ENCODE results near the gene PLCB4. TPM values are rescaled to one million over a fixed set of nuclear protein-coding genes. Genes with fewer than 3 reads are reported as not detected.

The PLCB4 gene
- total and polyA plus RNA-seq, 7 donors: 9.7 to 21.0 (median 12.4) TPM

DNA sequence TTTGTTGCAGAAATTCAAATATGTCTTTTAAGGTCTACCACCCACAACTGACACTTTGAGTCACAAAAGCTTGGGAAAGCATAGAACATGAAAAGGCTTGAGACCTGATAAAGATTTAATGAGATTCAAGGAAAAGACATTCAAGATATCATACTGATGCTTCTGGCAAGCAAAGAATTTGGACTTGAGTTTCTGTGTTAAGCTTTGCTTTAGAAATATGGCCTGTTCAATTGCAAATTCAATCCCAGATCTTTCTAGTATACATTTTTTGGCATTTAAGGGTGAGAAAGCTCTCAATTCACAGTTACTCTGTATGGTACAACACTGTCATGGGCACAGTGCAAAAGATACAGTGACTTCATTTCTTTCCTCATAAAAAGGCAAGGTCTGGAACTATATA, 406.6 kb downstream of the PLCB4 start:
- DNase-seq: no peak
- H3K4me1 ChIP-seq: no peaks in the 10 kb centered on the region
- H3K36me3 ChIP-seq: peaks cover 0 to 18% (median 0%) of the 10 kb centered on the region in 4 donors
- no peak overlapping the region for H3K4me3 ChIP-seq
- intact Hi-C loops (cut with DNase I): no loop called here
- no peaks in the 10 kb centered on the region for H3K9me3 ChIP-seq
- no peaks in the 10 kb centered on the region for H3K27me3 ChIP-seq
- no peak overlapping the region for H3K27ac ChIP-seq
- no peak for TF ChIP-seq POLR2AphosphoS5 (IDR thresholded peaks at IDR 0.05)
- TF ChIP-seq POLR2A (IDR thresholded peaks at IDR 0.05): no peak
- TF ChIP-seq, protein P1, sequence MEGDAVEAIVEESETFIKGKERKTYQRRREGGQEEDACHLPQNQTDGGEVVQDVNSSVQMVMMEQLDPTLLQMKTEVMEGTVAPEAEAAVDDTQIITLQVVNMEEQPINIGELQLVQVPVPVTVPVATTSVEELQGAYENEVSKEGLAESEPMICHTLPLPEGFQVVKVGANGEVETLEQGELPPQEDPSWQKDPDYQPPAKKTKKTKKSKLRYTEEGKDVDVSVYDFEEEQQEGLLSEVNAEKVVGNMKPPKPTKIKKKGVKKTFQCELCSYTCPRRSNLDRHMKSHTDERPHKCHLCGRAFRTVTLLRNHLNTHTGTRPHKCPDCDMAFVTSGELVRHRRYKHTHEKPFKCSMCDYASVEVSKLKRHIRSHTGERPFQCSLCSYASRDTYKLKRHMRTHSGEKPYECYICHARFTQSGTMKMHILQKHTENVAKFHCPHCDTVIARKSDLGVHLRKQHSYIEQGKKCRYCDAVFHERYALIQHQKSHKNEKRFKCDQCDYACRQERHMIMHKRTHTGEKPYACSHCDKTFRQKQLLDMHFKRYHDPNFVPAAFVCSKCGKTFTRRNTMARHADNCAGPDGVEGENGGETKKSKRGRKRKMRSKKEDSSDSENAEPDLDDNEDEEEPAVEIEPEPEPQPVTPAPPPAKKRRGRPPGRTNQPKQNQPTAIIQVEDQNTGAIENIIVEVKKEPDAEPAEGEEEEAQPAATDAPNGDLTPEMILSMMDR (IDR thresholded peaks at IDR 0.05): no peak
- no peak for TF ChIP-seq EP300 (IDR thresholded peaks at IDR 0.05)

DNA sequence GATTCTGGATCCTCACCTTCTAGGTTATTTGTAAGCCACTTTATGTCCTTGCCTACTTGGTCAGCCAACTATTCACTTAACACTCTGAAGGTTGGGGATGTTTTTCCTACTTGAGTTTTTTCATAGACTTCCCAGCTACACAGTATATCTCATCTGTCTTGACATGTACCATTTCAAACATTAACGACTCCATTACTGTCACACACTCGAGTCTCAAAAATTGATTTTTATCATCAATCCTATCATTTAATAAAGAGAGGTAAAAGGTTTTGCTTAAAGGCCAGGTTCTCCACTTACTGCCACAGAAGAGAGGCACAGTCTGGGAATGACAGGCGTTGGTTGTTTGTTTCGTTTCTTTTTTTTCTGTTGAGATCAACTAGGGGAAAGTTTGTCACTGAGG, 407.3 kb downstream of the PLCB4 start:
- Histone ChIP-seq H3K27ac (no peak overlapping the region), H3K9me3 (no peaks in the 10 kb centered on the region), H3K4me1 (no peaks in the 10 kb centered on the region), H3K36me3 (peaks cover 0 to 18% (median 0%) of the 10 kb centered on the region in 4 donors), H3K27me3 (no peaks in the 10 kb centered on the region), H3K4me3 (no peak overlapping the region)
- intact Hi-C loops (cut with DNase I): no loop called here
- 63 to 88% methylated on average over 4 of the region's 4 CpGs for WGBS, 2 donors
- DNase-seq: no peak
- no peak for TF ChIP-seq POLR2A (IDR thresholded peaks at IDR 0.05)
- TF ChIP-seq, protein P1 (IDR thresholded peaks at IDR 0.05): no peak
- TF ChIP-seq POLR2AphosphoS5 (IDR thresholded peaks at IDR 0.05): no peak
- TF ChIP-seq EP300 (IDR thresholded peaks at IDR 0.05): no peak

DNA sequence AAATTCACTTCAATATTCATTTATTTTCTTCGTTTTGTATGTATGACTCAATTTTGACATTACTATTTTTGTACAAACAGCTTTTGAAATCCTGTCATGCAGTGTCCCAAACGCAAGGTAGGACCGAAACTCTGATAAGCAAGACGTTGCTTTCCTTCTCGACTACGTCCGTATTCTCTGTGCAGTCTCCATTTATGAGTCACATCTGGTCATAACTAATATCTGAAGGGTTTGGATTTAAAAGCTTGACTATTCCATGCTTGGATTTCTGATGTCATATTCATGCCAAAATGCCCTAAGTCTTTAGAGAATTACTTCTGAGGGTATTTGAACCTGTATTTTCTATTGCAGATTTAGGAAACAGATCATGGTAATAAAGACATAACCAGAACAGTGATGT, 407.8 kb downstream of the PLCB4 start:
- Histone ChIP-seq H3K4me3 (no peak overlapping the region), H3K27ac (no peak overlapping the region), H3K9me3 (no peaks in the 10 kb centered on the region), H3K4me1 (no peaks in the 10 kb centered on the region), H3K27me3 (no peaks in the 10 kb centered on the region), H3K36me3 (peaks cover 0 to 18% (median 0%) of the 10 kb centered on the region in 4 donors)
- no peak for DNase-seq
- WGBS, 2 donors: 93 to 94% methylated on average over 7 of the region's 7 CpGs
- TF ChIP-seq, protein P1 (IDR thresholded peaks at IDR 0.05): no peak
- intact Hi-C loops (cut with DNase I): no loop called here

DNA sequence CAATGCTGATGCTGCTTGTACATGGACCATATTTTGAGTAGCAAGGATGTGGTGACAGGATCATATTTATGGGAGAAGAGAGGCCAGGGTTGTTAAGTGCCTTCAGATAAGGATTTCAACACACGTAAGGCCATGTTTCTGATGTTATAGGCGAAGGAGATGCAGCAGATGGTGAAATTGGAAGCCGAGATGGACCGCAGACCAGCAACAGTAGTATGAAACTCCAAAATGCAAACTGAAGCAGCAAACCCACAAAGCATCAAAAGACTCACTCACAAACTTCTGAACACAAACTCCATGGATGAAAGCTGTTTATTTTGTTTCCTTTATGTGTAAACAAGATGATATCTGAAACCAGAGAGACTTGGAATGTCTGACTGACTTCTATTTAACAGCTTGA, 409.9 kb downstream of the PLCB4 start:
- H3K4me1 ChIP-seq: no peaks in the 10 kb centered on the region
- no peak for TF ChIP-seq EP300 (IDR thresholded peaks at IDR 0.05)
- TF ChIP-seq POLR2AphosphoS5 (IDR thresholded peaks at IDR 0.05): no peak
- TF ChIP-seq, protein P1 (IDR thresholded peaks at IDR 0.05): no peak
- no peak for TF ChIP-seq POLR2A (IDR thresholded peaks at IDR 0.05)
- H3K27ac ChIP-seq: no peak overlapping the region
- peaks cover 0 to 13% (median 0%) of the 10 kb centered on the region in 4 donors for H3K36me3 ChIP-seq
- WGBS, 2 donors: 88 to 92% methylated on average over 4 of the region's 4 CpGs
- H3K4me3 ChIP-seq: no peak overlapping the region
- DNase-seq: no peak
- no peaks in the 10 kb centered on the region for H3K9me3 ChIP-seq
- intact Hi-C loops (cut with DNase I): no loop called here
- H3K27me3 ChIP-seq: no peaks in the 10 kb centered on the region

DNA sequence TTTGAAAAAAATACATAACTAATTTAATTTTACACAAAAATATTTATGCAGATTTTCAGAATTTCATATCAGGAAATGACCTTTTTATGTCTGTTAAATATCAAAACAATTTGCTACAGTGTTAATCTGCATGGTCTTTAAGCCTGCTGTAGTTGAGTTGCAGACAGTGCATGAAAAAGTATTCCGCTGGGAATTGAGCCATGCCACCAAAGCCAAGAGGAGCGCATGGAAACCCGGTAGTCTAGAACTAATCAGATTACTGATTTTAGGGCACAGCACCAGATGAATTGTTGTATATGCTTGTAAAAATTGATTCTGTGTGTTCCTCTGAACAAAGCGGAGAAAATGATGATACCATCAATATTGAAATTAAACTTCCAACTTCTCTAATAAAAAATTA, 411.2 kb downstream of the PLCB4 start:
- no peak for DNase-seq
- intact Hi-C loops (cut with DNase I): no loop called here
- peaks cover 0 to 13% (median 0%) of the 10 kb centered on the region in 4 donors for H3K36me3 ChIP-seq
- H3K4me3 ChIP-seq: no peak overlapping the region
- no peaks in the 10 kb centered on the region for H3K27me3 ChIP-seq
- 94 to 97% methylated on average over 4 of the region's 4 CpGs for WGBS, 2 donors
- H3K9me3 ChIP-seq: no peaks in the 10 kb centered on the region
- no peaks in the 10 kb centered on the region for H3K4me1 ChIP-seq
- no peak for TF ChIP-seq POLR2AphosphoS5 (IDR thresholded peaks at IDR 0.05)
- TF ChIP-seq POLR2A (IDR thresholded peaks at IDR 0.05): no peak
- TF ChIP-seq, protein P1 (IDR thresholded peaks at IDR 0.05): no peak
- no peak for TF ChIP-seq EP300 (IDR thresholded peaks at IDR 0.05)
- no peak overlapping the region for H3K27ac ChIP-seq
